ENCODE data around the gene TBCEL. TPM values are rescaled to one million over a fixed set of nuclear protein-coding genes. Genes with fewer than 3 reads are reported as not detected.

TBCEL gene
- total RNA-seq, 1 experiment from 2014 or later: 23.6 TPM

DNA sequence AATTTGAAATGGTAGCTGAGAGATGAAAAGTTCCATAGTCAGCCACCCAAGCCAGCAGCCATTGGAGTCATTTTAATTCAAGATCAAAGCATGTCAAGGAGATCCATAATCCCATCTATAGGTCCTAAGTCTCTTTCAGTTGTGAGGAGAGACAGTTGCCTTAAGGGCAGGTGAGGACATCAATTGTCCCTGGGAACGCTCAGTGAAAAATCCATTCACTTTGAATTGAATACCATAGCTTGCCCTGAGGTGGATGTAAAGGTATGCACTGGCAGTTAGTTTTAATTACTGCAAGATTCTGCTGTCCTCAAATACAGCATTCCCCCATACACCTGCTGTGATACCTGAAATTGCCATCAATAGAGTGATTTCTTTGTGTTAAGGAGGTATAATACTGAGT lies 25.3 kb upstream of the TBCEL start:
- Mint-ChIP-seq H3K4me1 (ENCODE audit: low read depth, unreplicated experiment) (no peaks in the 10 kb centered on the region), H3K9me3 (ENCODE audit: unreplicated experiment) (no peaks in the 10 kb centered on the region), H3K36me3 (ENCODE audit: insufficient read depth, unreplicated experiment) (no peaks in the 10 kb centered on the region), H3K27ac (ENCODE audit: unreplicated experiment) (no peak overlapping the region), H3K27me3 (ENCODE audit: insufficient read depth, unreplicated experiment) (peaks cover 13% of the 10 kb centered on the region), H3K4me3 (ENCODE audit: unreplicated experiment) (no peak overlapping the region)
- CTCF ChIA-PET: no interaction called here
- no peak for DNase-seq
- no TSS peak for BruUV-seq (replicated peaks)
- no peaks in the 10 kb centered on the region for H3K27me3 ChIP-seq (replicated peaks; ENCODE audit: control insufficient read depth, insufficient read depth, low read length)
- no peaks in the 10 kb centered on the region for H3K9me3 ChIP-seq
- POLR2A ChIA-PET: no interaction called here
- no peaks in the 10 kb centered on the region for H3K36me3 ChIP-seq (ENCODE audit: control insufficient read depth, insufficient read depth, low read length)
- H3K4me1 ChIP-seq: no peaks in the 10 kb centered on the region
- H3K4me3 ChIP-seq (ENCODE audit: low read depth, low read length): no peak overlapping the region
- intact Hi-C loops (cut with micrococcal nuclease; ENCODE audit: unreplicated experiment): no loop called here
- TF ChIP-seq, protein P1, sequence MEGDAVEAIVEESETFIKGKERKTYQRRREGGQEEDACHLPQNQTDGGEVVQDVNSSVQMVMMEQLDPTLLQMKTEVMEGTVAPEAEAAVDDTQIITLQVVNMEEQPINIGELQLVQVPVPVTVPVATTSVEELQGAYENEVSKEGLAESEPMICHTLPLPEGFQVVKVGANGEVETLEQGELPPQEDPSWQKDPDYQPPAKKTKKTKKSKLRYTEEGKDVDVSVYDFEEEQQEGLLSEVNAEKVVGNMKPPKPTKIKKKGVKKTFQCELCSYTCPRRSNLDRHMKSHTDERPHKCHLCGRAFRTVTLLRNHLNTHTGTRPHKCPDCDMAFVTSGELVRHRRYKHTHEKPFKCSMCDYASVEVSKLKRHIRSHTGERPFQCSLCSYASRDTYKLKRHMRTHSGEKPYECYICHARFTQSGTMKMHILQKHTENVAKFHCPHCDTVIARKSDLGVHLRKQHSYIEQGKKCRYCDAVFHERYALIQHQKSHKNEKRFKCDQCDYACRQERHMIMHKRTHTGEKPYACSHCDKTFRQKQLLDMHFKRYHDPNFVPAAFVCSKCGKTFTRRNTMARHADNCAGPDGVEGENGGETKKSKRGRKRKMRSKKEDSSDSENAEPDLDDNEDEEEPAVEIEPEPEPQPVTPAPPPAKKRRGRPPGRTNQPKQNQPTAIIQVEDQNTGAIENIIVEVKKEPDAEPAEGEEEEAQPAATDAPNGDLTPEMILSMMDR (IDR thresholded peaks at IDR 0.05; ENCODE audit: insufficient read depth in 1 of 2, low read depth in 1 of 2, low read length in 1 of 2, severe bottlenecking in 1 of 2, unreplicated experiment in 1 of 2): no peak

DNA sequence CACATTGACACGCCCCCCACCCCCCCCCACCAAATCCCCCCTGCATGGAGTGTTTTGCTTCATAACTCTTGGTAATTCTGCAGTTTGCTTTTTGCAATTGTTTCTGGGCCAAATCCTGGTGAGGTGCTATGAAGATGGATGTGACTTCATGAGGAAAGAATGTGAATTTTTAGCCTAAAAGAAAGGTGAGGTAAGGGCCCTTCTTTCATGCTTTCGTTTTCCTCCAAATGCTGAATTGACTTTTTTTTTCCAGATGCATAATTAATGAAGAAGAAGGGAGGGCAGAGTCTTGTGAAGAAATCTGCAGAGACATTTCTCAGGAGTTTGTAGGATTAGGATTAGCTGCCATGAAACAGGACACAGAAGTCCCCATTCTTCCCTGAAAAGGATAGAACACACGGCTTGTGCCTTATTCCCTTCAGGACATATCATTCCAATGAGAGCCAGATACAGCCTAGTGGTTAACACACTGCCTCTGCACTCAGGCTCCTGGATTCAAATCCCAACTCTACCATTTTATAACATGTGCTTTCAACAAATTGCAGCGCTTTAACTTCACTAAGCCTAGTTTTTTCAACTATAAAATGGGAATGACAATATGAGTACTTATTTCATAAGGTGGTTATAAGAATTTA lies 19.6 kb upstream of the TBCEL start:
- Mint-ChIP-seq H3K27me3 (ENCODE audit: insufficient read depth, unreplicated experiment) (peaks cover 24% of the 10 kb centered on the region), H3K4me1 (ENCODE audit: low read depth, unreplicated experiment) (no peaks in the 10 kb centered on the region), H3K27ac (ENCODE audit: unreplicated experiment) (no peak overlapping the region), H3K4me3 (ENCODE audit: unreplicated experiment) (no peak overlapping the region), H3K36me3 (ENCODE audit: insufficient read depth, unreplicated experiment) (no peaks in the 10 kb centered on the region), H3K9me3 (ENCODE audit: unreplicated experiment) (peaks cover 20% of the 10 kb centered on the region)
- no peaks in the 10 kb centered on the region for H3K36me3 ChIP-seq (ENCODE audit: control insufficient read depth, insufficient read depth, low read length)
- no peaks in the 10 kb centered on the region for H3K4me1 ChIP-seq
- TF ChIP-seq, protein P1 (IDR thresholded peaks at IDR 0.05; ENCODE audit: insufficient read depth in 1 of 2, low read depth in 1 of 2, low read length in 1 of 2, severe bottlenecking in 1 of 2, unreplicated experiment in 1 of 2): no peak
- intact Hi-C loops (cut with micrococcal nuclease; ENCODE audit: unreplicated experiment): no loop called here
- ChIA-PET POLR2A (no interaction called here), CTCF (no interaction called here)
- no peak overlapping the region for H3K4me3 ChIP-seq (ENCODE audit: low read depth, low read length)
- peaks cover 4% of the 10 kb centered on the region; the same call in 1 of the 2 replicates for H3K9me3 ChIP-seq
- no TSS peak for BruUV-seq (replicated peaks)
- no peak for DNase-seq
- no peaks in the 10 kb centered on the region for H3K27me3 ChIP-seq (replicated peaks; ENCODE audit: control insufficient read depth, insufficient read depth, low read length)

DNA sequence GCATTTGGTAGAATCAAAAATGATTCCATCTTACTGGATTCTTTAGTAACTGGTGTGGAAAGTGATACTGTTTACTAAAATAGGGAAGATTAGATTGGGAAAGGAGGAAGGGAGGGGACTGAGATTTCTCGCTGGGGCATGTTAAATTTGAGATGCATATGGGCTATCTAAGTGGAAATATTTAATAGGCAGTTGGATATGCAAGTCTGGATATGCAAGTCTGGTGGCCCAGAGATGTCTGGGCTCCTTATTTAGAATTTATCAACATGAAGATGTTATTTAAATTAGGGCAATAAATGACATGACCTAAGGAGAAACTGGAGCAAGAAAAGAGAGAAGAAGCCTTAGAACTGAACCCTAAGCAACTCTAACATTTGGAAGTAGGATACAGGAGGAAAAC lies 17.0 kb upstream of the TBCEL start:
- Histone ChIP-seq H3K36me3 (ENCODE audit: control insufficient read depth, insufficient read depth, low read length) (no peaks in the 10 kb centered on the region), H3K9me3 (peaks cover 4% of the 10 kb centered on the region; the same call in 1 of the 2 replicates), H3K27me3 (replicated peaks; ENCODE audit: control insufficient read depth, insufficient read depth, low read length) (no peaks in the 10 kb centered on the region), H3K4me1 (no peaks in the 10 kb centered on the region), H3K4me3 (ENCODE audit: low read depth, low read length) (no peak overlapping the region)
- Mint-ChIP-seq H3K27me3 (ENCODE audit: insufficient read depth, unreplicated experiment) (peaks cover 26% of the 10 kb centered on the region), H3K36me3 (ENCODE audit: insufficient read depth, unreplicated experiment) (no peaks in the 10 kb centered on the region), H3K4me1 (ENCODE audit: low read depth, unreplicated experiment) (no peaks in the 10 kb centered on the region), H3K9me3 (ENCODE audit: unreplicated experiment) (peaks cover 20% of the 10 kb centered on the region), H3K27ac (ENCODE audit: unreplicated experiment) (no peak overlapping the region), H3K4me3 (ENCODE audit: unreplicated experiment) (no peak overlapping the region)
- TF ChIP-seq, protein P1 (IDR thresholded peaks at IDR 0.05; ENCODE audit: insufficient read depth in 1 of 2, low read depth in 1 of 2, low read length in 1 of 2, severe bottlenecking in 1 of 2, unreplicated experiment in 1 of 2): no peak
- ChIA-PET POLR2A (no interaction called here), CTCF (no interaction called here)
- intact Hi-C loops (cut with micrococcal nuclease; ENCODE audit: unreplicated experiment): no loop called here
- no TSS peak for BruUV-seq (replicated peaks)
- DNase-seq: no peak

Measured in Caco-2 (cell line).